T47D (cell line): Measurements from ENCODE around the gene C5orf47.

ENCODE experiments used
- DNase-seq, 2 experiments: peaks; one replicate each; pipeline versions ENCODE4 v3.0.0 to v3.0.0-alpha.2; 2011 to 2012; ENCODE audit warnings: low read depth in 1 of 2, low spot score in 1 of 2
- JUND ChIP-seq: IDR thresholded peaks from 2 replicates; pipeline ENCODE4 v1.6.1; 2012; ENCODE audit warnings: low read depth
- in situ Hi-C: cut with HindIII; loops from 2 replicates; pipeline ENCODE4 v1.10.0; 2016; ENCODE audit warnings: low sequenced_read_pairs, low pct_unique_long_range_greater_than_20kb

The C5orf47 gene

GRCh38 chr5:174020928-174021304 is 31.9 kb downstream of the C5orf47 start:
- no peak for DNase-seq
- in situ Hi-C loops = no loop called here
- TF ChIP-seq JUND = no peak

DNA sequence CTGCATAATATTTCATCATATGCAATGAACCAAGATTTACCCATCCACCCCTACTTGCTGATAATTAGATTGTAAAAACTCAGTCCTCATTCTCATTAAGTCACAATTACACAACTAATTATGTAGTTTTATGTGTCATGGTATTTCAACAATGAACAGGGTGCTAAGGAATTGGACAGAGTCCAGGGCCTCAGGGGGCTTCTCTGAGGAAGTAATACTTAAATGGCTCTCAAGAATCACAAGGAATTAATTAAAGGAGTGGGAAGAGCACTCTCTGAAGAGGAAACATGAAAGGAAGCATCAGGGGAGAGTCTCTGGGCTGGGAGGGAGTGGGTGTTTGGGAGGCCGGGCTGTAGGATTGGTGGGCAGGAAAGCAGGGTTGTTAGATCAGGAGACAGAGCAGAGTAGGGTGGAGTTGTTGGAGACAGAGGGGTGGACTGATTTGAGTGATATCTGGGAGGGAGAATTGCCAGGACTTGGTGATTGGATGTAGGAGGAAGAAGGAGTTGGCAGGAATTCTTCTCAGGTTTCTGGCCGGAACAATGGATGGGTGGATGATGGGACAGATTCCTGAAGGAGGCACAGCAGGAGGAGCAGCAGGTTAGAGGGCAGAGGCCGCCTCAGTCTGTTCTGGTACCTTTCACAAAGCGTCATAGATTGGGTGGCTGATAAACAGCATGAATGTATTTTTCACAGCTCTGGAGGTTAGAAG is 33.6 kb downstream of the C5orf47 start:
- no peak for TF ChIP-seq JUND

DNA sequence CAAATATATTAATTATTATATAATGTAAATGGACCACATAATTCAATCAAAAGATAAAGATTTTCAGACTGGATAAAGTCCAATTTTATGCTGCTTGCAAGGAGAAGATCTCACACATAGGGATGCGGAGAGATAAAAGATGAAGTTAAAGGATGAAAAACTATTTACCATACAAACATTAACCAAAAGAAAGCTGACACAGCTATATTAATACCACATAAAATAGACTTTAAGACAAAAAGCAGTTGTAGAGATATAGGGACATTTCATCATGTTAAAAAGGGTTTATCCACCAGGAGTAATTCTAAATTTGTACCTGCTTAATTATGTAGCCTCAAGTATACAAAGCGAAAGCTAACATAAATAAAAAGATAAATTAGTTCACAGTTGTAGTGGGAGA is 41.3 kb downstream of the C5orf47 start:
- no peak for DNase-seq
- TF ChIP-seq JUND = no peak
- in situ Hi-C loops = no loop called here

More for the DNA sequence above, 33.6 kb downstream of the C5orf47 start:
- in situ Hi-C loops = no loop called here
- no peak for DNase-seq

DNA sequence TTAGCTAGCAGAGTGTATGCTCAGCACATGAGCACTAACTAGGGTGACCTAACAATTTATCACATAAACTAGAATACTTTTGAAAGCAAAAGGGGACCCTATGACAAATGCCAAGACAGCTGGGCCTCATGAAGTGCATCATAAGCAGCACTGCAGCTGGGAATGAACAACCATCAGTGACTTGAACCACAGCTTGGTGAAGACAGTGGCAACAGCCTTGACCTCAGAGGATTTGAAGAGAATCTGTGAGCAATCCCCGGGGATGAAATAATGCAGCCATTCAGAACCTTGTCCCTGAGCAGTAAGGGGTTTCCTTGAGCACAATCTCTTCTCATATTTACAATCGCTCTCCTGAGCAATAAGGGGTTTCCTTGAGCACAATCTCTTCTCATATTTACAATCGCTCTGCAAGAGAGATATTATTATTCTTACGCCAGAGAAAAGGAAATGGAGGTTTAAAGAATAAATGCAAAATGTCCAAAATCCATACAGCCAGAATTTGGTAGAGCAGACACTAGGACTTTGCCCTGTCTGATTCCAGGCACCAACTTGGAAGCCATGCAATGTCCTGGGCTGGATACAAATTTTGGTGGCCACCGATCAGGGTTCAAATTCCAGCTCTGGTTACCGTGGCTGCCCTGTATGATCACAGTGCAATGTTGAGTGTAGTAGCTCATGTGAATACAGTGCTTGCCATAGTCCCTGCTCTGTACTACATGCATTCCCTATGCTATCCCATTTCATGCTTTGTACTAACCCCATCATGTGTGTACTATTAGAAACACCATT is 55.7 kb downstream of the C5orf47 start:
- TF ChIP-seq JUND = no peak
- in situ Hi-C loops = no loop called here
- no peak for DNase-seq

- no peak for TF ChIP-seq JUND
- peak; percentile 71 to 97 for DNase-seq
- in situ Hi-C loops = no loop called here
Measured at GRCh38 chr5:174045470-174046025, 56.6 kb downstream of the C5orf47 start, which contains the start of gene NSG2. Gene NSG2 (plus strand): TSS chr5:174045706. CDS start chr5:174046756, 1,050 bp downstream.

GRCh38 chr5:174046558-174046957 is 57.6 kb downstream of the C5orf47 start:
- in situ Hi-C loops = no loop called here
- TF ChIP-seq JUND = no peak
- DNase-seq = no peak

- no peak for DNase-seq
- in situ Hi-C loops = no loop called here
- TF ChIP-seq JUND = no peak
Measured at GRCh38 chr5:174047472-174048099, 58.6 kb downstream of the C5orf47 start.

- in situ Hi-C loops = no loop called here
- DNase-seq = no peak
- TF ChIP-seq JUND = no peak
Measured at GRCh38 chr5:174052636-174053035, 63.7 kb downstream of the C5orf47 start.

DNA sequence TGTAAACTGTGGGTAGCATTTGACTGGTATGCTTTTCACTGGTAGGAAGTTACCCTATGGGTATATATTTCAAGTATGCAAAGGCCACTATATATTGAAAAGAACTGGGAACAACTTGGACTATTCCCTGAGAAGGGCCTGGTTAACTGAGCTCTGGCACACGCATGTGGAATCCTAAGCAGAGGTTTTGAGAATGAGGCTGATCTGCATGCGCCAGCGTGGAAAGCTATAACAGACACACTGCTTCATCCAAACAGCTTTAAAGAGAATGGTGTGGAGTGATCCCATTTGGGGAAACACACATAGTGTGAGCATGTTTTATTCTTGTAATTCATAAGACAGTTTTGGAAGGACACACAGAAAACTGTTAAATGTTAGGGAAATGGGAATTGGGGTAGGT is 64.9 kb downstream of the C5orf47 start:
- TF ChIP-seq JUND = no peak
- in situ Hi-C loops = no loop called here
- DNase-seq = no peak
